BLaER1 (cell line): Measurements from ENCODE around the gene VIT.
A peak's percentile ranks its signal among the peaks of the same experiment; 100 is the strongest.

Experiments
- H3K27ac ChIP-seq: shearing (Covaris generic); formaldehyde crosslinking; 2 replicates; pipeline ENCODE4 v1.8.1; 2022
- H3K27me3 ChIP-seq: shearing (Covaris generic); formaldehyde crosslinking; 2 replicates; pipeline ENCODE4 v1.8.1; 2022
- H3K36me3 ChIP-seq: shearing (Covaris generic); formaldehyde crosslinking; 2 replicates; pipeline ENCODE4 v1.8.1; 2022
- H3K4me1 ChIP-seq: shearing (Covaris generic); formaldehyde crosslinking; 2 replicates; pipeline ENCODE4 v1.8.1; 2022
- H3K4me2 ChIP-seq: shearing (Covaris generic); formaldehyde crosslinking; 2 replicates; pipeline ENCODE4 v1.8.1; 2022
- H3K4me3 ChIP-seq: shearing (Covaris generic); formaldehyde crosslinking; 2 replicates; pipeline ENCODE4 v1.8.1; 2022
- H3K9ac ChIP-seq: shearing (Covaris generic); formaldehyde crosslinking; 2 replicates; pipeline ENCODE4 v1.8.1; 2022
- H3K9me3 ChIP-seq: shearing (Covaris generic); formaldehyde crosslinking; 2 replicates; pipeline ENCODE4 v1.8.1; 2022
- H4K20me1 ChIP-seq: shearing (Covaris generic); formaldehyde crosslinking; 2 replicates; pipeline ENCODE4 v1.8.1; 2022
- Cebpa-rat ChIP-seq: shearing (Covaris generic); IDR thresholded peaks from 2 replicates; pipeline ENCODE4 v1.8.1; 2022

Gene VIT

DNA sequence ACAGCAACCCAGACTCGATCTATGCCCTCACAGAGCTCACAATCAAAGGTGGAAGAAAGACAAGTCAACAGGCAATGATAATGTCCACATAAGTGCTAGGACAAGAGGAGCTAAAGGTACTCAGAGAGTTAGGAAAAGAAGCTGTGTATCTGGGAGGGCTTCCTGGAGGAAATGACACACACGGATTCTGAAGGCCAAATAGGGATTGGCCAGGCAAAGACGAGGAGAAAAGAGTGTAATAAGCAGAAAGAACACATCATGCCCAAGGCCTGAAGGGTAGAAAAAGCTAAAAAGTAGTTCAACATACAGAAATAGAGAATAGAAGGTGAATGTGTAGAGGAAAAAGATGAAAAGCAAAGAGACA, 36.1 kb downstream of the VIT start:
- Histone ChIP-seq H3K4me1 (no peaks in the 10 kb centered on the region), H3K27ac (no peak overlapping the region), H3K9me3 (peaks cover 14% of the 10 kb centered on the region), H3K4me3 (no peak overlapping the region), H3K27me3 (no peaks in the 10 kb centered on the region), H3K36me3 (no peaks in the 10 kb centered on the region), H3K4me2 (no peak overlapping the region), H3K9ac (no peak overlapping the region), H4K20me1 (no peaks in the 10 kb centered on the region)
- no peak for TF ChIP-seq Cebpa-rat

DNA sequence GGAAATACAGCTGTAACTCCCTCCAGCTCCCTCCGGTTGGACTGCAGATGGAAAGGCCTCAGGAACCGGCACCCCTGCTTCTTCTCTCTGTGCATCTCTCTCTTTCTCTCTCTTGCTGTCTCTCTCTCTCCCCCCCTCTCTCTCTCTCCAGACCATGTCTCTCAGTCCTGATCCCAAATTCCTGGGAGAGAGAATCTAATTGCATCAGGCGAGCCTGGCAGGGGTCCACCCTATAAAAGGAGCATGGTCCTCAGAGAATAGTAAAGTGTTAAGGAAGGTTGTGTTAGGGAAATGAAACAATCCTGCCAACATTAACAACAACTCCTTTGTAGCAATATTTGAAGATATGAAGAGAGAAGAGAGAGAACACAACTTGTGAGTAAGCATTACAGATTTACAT, 36.7 kb downstream of the VIT start:
- no peak for TF ChIP-seq Cebpa-rat
- Histone ChIP-seq H3K27ac (no peak overlapping the region), H3K27me3 (no peaks in the 10 kb centered on the region), H3K36me3 (no peaks in the 10 kb centered on the region), H3K4me1 (no peaks in the 10 kb centered on the region), H3K4me3 (no peak overlapping the region), H4K20me1 (no peaks in the 10 kb centered on the region), H3K4me2 (no peak overlapping the region), H3K9ac (no peak overlapping the region), H3K9me3 (peaks cover 14% of the 10 kb centered on the region)

DNA sequence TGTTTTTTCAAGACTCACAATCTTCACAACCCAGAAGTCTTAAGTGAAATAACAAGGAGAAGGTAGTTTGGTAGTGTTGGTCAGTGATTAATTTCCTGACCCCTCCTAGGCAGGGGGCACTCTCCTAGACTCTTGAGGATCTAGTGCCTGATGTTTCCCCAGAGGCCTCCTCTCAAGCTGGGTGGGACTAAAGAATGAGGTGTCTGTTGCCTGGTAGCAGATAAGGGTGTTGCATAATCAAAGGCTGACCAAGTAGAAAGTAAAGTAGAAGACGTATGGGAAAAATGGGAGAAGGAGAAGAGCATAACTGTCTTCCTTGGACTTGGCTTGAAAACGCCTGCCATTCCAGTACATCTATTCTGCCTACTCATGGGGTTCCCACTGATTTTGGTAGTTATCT, 37.8 kb downstream of the VIT start:
- no peak overlapping the region for H3K4me3 ChIP-seq
- no peak overlapping the region for H3K4me2 ChIP-seq
- H3K9ac ChIP-seq: no peak overlapping the region
- H3K27ac ChIP-seq: no peak overlapping the region
- H3K9me3 ChIP-seq: peaks cover 14% of the 10 kb centered on the region
- no peaks in the 10 kb centered on the region for H3K4me1 ChIP-seq
- no peaks in the 10 kb centered on the region for H3K36me3 ChIP-seq
- no peaks in the 10 kb centered on the region for H4K20me1 ChIP-seq
- TF ChIP-seq Cebpa-rat: no peak; the same call in 1 of the 2 replicates
- H3K27me3 ChIP-seq: no peaks in the 10 kb centered on the region

DNA sequence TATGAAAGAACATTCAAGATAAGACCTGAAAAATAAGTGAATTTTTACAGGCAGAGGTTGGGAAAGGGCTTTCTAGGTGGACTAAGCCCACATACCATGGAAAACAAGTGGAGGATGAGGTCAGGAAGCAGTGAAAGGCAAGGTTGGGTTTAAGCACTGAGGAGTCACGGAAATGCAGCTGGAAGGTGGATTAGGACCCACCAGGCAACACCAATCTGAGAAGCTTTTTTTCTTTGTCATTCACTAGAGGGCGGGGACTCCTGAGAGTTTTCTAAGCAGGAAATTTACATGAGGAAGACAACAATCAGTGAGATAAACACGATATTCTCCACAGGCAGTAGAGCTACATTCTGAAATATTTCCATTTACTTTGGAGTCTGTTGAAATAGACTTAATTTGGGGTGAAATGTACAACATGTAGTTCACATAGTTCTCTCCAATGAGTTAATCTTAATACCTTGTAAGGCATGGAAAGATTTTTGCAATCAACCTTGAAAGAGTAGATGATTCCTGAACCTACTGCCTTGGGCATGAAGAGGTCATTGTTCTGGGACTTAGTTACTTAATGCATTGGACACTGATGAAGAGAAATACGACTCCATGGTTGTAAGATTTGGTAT, 40.7 kb downstream of the VIT start:
- Histone ChIP-seq H3K36me3 (no peaks in the 10 kb centered on the region), H3K4me2 (no peak overlapping the region), H3K27ac (no peak overlapping the region)

DNA sequence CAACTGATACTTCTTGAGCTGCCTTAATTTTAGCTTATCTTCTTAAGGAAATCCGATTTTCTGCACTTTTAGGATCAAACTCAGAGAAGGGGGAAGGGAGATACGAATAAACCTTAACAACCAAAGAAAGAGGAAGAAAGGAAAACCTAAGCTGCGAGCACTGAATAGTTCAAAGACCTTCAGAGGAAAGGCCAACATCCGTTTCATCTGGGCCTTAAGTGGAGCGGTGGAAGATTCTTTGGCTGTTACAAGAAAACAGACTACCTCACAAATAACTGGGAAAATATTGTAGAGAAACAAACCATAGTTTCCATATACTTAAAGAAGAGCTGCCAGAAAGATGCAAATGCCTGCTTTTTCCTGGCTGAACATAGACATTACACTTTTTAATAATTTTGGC, 43.6 kb downstream of the VIT start:
- no peak for TF ChIP-seq Cebpa-rat
- Histone ChIP-seq H3K4me2 (peak overlapping the region; percentile 42), H4K20me1 (no peaks in the 10 kb centered on the region), H3K27ac (no peak overlapping the region), H3K4me3 (no peak overlapping the region), H3K27me3 (no peaks in the 10 kb centered on the region), H3K9me3 (no peaks in the 10 kb centered on the region), H3K9ac (no peak overlapping the region), H3K36me3 (no peaks in the 10 kb centered on the region), H3K4me1 (peaks cover 17% of the 10 kb centered on the region)

More for the DNA sequence above, 40.7 kb downstream of the VIT start:
- Histone ChIP-seq H3K9ac (no peak overlapping the region), H3K4me1 (peaks cover 17% of the 10 kb centered on the region), H3K9me3 (no peaks in the 10 kb centered on the region), H3K4me3 (no peak overlapping the region), H4K20me1 (no peaks in the 10 kb centered on the region), H3K27me3 (no peaks in the 10 kb centered on the region)
- TF ChIP-seq Cebpa-rat: no peak

DNA sequence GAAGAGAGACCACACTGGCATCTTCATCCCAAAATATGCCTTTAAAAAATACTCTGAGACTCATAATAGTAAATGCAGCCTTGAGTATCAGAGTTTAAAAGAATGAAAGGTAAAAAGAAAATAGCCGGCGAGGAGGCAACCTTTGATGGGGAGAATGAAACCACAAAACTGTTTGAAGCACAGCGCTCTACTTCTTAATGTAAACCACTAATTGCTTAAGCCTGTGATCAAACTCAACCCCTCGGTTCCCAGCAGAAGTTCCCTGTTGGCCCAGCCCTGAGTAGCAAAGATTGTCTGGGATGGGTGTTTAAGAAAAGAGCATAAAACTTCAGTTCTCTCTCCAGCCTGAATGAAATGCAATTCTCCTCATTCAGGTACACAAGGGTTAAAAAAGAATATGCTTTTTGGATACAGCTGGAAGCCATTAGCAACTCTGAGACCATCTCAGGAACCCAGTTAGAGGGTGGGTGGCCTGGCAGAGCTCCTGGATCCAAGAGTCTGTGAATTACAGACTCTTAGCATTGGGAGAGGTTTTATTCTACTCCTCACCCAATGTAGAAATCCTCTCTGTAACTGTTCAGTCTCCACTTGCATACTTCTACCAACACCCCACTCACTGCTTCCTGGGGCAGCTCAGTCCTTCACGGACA, 44.8 kb downstream of the VIT start:
- no peak overlapping the region for H3K4me2 ChIP-seq
- H3K4me1 ChIP-seq: peaks cover 17% of the 10 kb centered on the region
- no peak overlapping the region for H3K27ac ChIP-seq

DNA sequence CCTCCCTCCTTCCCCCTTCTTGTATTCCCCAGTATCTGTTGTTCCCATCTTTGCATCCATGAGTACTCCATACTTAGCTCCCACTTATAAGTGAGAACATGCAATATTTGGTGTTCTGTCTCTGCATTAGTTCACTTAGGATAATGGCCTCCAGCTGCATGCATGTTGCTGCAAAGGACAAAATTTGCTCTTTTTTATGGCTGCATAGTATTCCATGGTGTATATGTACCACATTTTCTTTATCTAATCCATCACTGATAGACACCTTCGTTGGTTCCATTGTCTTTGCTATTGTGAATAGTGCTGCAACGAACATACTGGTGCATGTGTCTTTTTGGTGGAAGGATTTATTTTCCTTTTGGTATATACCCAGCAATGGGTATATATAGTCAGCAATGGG, 47.4 kb downstream of the VIT start:
- H3K27me3 ChIP-seq: no peaks in the 10 kb centered on the region
- H3K27ac ChIP-seq: no peak overlapping the region
- no peak overlapping the region for H3K9ac ChIP-seq
- no peak overlapping the region for H3K4me2 ChIP-seq
- no peaks in the 10 kb centered on the region for H3K9me3 ChIP-seq
- H4K20me1 ChIP-seq: no peaks in the 10 kb centered on the region
- no peaks in the 10 kb centered on the region for H3K36me3 ChIP-seq
- no peak overlapping the region for H3K4me3 ChIP-seq
- TF ChIP-seq Cebpa-rat: no peak
- H3K4me1 ChIP-seq: peaks cover 17% of the 10 kb centered on the region

More for the DNA sequence above, 44.8 kb downstream of the VIT start:
- Histone ChIP-seq H3K36me3 (no peaks in the 10 kb centered on the region), H3K9ac (no peak overlapping the region), H3K4me3 (no peak overlapping the region), H4K20me1 (no peaks in the 10 kb centered on the region), H3K27me3 (no peaks in the 10 kb centered on the region), H3K9me3 (no peaks in the 10 kb centered on the region)
- no peak for TF ChIP-seq Cebpa-rat

DNA sequence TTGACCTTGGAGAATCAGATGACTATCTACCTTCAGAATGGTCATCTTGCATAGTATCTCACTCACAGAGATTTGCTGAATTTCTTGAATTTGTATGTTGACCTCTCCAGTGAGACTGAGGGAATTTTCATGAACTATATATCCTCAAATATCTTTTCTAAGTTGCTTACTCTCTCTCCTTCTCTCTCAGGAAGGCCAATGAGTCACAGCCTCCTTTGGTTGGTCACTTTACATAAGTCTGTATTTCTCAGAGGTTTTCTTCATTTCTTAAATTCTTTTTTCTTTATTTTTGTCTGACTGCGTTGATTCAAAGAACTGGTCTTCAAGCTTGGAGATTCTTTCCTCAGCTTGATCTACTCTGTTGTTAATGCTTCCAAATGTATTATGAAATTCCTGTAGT, 51.7 kb downstream of the VIT start:
- Histone ChIP-seq H4K20me1 (no peaks in the 10 kb centered on the region), H3K27ac (no peak overlapping the region), H3K27me3 (no peaks in the 10 kb centered on the region), H3K9ac (no peak overlapping the region), H3K36me3 (no peaks in the 10 kb centered on the region), H3K9me3 (no peaks in the 10 kb centered on the region), H3K4me3 (no peak overlapping the region), H3K4me2 (no peak overlapping the region), H3K4me1 (no peaks in the 10 kb centered on the region)
- TF ChIP-seq Cebpa-rat: no peak

DNA sequence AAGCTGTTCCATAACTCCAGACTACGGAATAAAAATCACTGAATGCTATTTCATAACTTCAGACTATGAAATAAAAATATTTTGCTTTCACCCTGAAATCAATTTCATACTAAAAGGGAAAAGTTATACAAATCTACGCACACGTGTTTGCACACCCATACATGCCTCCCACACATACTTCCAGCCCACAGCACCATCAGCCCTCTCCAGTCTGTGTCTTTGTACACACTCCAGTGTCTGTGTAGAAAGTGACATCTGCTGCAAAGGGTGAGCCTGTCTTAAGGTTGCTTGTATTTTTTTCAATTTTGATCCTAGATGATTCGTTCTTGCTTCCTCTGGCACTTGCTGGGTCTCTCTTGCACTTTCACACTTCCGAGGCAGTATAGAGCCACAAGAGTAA, 53.6 kb downstream of the VIT start:
- no peaks in the 10 kb centered on the region for H3K9me3 ChIP-seq
- H3K4me3 ChIP-seq: no peak overlapping the region
- no peaks in the 10 kb centered on the region for H3K27me3 ChIP-seq
- no peaks in the 10 kb centered on the region for H3K4me1 ChIP-seq
- H3K36me3 ChIP-seq: no peaks in the 10 kb centered on the region
- no peak overlapping the region for H3K4me2 ChIP-seq
- H3K9ac ChIP-seq: no peak overlapping the region
- no peak overlapping the region for H3K27ac ChIP-seq
- no peaks in the 10 kb centered on the region for H4K20me1 ChIP-seq
- no peak for TF ChIP-seq Cebpa-rat

DNA sequence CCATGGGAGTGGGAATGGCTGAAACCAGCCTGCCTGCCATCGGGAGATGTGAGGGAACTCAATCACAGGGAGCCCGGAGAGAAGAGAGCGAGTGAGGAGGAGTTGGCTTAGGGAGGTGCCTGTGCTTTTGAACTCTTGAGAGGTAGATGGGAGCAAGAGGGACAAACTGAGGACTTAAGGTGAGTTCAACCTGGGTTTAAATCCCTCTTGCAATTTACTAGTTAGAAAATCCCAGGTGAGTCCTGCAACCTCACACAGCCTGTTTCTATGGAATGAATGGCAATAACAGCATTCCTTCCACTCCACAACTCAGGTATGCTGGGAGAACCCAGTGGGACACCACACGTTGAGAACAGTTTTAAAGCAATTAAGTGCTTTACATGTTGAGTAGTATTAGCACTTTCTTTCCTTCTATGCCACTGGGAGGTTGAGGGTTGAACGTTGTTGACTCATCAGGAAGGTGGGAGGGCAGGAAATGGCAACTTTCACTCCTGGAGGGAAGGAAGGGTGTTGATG, 57.3 kb downstream of the VIT start:
- H3K27ac ChIP-seq: no peak overlapping the region
- no peaks in the 10 kb centered on the region for H4K20me1 ChIP-seq
- TF ChIP-seq Cebpa-rat: no peak
- no peaks in the 10 kb centered on the region for H3K27me3 ChIP-seq
- H3K4me2 ChIP-seq: no peak overlapping the region
- H3K9me3 ChIP-seq: no peaks in the 10 kb centered on the region
- H3K4me3 ChIP-seq: no peak overlapping the region
- H3K36me3 ChIP-seq: no peaks in the 10 kb centered on the region
- H3K9ac ChIP-seq: no peak overlapping the region
- no peaks in the 10 kb centered on the region for H3K4me1 ChIP-seq
